Neural progenitor cell (in vitro differentiated cells): Measurements from ENCODE around the gene DDX31. TPM values are rescaled to one million over a fixed set of nuclear protein-coding genes. Genes with fewer than 3 reads are reported as not detected.

Experiments used
- DNase-seq: peaks from one replicate; pipeline ENCODE4 v3.0.0-alpha.2; 2016; ENCODE audit warnings: low spot score
- H2AFZ ChIP-seq: fragments of 200-600 bp; sonication (generic); replicated peaks from 2 replicates; pipeline ENCODE4 v1.6.1; 2016; ENCODE audit warnings: antibody characterized with exemption
- H3F3A ChIP-seq: fragments of 200-600 bp; sonication (generic); 2 replicates; pipeline ENCODE4 v1.6.1; 2016; ENCODE audit warnings: antibody characterized with exemption, low read depth
- H3K27ac ChIP-seq: fragments of 200-600 bp; sonication (generic); 2 replicates; pipeline ENCODE4 v1.5.1; 2016; ENCODE audit warnings: mild to moderate bottlenecking
- H3K27me3 ChIP-seq: fragments of 200-600 bp; sonication (generic); 2 replicates; pipeline ENCODE4 v1.6.1; 2016; ENCODE audit warnings: mild to moderate bottlenecking, moderate library complexity
- H3K36me3 ChIP-seq: fragments of 200-600 bp; sonication (generic); 2 replicates; pipeline ENCODE4 v1.5.1; 2016
- H3K4me1 ChIP-seq: fragments of 200-600 bp; sonication (generic); 2 replicates; pipeline ENCODE4 v1.6.1; 2016; ENCODE audit warnings: mixed run types
- H3K4me2 ChIP-seq: fragments of 200-600 bp; sonication (generic); 2 replicates; pipeline ENCODE4 v1.6.1; 2016
- H3K4me3 ChIP-seq: fragments of 200-600 bp; sonication (generic); 2 replicates; pipeline ENCODE4 v1.5.1; 2016
- H3K79me2 ChIP-seq: fragments of 200-600 bp; sonication (generic); 2 replicates; pipeline ENCODE4 v1.6.1; 2016; ENCODE audit warnings: low read depth
- H3K9ac ChIP-seq: fragments of 200-600 bp; sonication (generic); 2 replicates; pipeline ENCODE4 v1.6.1; 2016
- H3K9me3 ChIP-seq: fragments of 200-600 bp; sonication (generic); 2 replicates; pipeline ENCODE4 v1.5.1; 2016; ENCODE audit warnings: low read depth
- H4K20me1 ChIP-seq: fragments of 200-600 bp; sonication (generic); 2 replicates; pipeline ENCODE4 v1.6.1; 2016; ENCODE audit warnings: low read depth
- H3K27ac Mint-ChIP-seq: 3 replicates; pipeline ENCODE4 v1.8.0; 2021; ENCODE audit warnings: mixed read lengths
- H3K27me3 Mint-ChIP-seq: 2 replicates; pipeline ENCODE4 v1.8.0; 2022; ENCODE audit warnings: low read depth, mild to moderate bottlenecking, inconsistent platforms, moderate library complexity, mixed read lengths; ENCODE audit not compliant: insufficient read depth
- H3K36me3 Mint-ChIP-seq: 3 replicates; pipeline ENCODE4 v1.8.0; 2021; ENCODE audit warnings: mixed read lengths
- H3K4me1 Mint-ChIP-seq: 3 replicates; pipeline ENCODE4 v1.8.0; 2021; ENCODE audit warnings: mixed read lengths
- H3K4me3 Mint-ChIP-seq: 3 replicates; pipeline ENCODE4 v1.8.0; 2021; ENCODE audit warnings: mild to moderate bottlenecking, moderate library complexity, mixed read lengths
- H3K9me3 Mint-ChIP-seq: 3 replicates; pipeline ENCODE4 v1.8.0; 2020; ENCODE audit warnings: mixed read lengths
- CTCF ChIP-seq: fragments of 200-600 bp; sonication (generic); IDR thresholded peaks from 2 replicates; pipeline ENCODE4 v1.5.1; 2017; ENCODE audit warnings: antibody characterized with exemption, mild to moderate bottlenecking
- EZH2 ChIP-seq: fragments of 200-600 bp; sonication (generic); IDR thresholded peaks from 2 replicates; pipeline ENCODE4 v1.6.1; 2017; ENCODE audit warnings: antibody characterized with exemption, mild to moderate bottlenecking, moderate library complexity
- EZH2phosphoT487 ChIP-seq: fragments of 200-600 bp; sonication (generic); IDR thresholded peaks from 2 replicates; pipeline ENCODE4 v1.6.1; 2017; ENCODE audit warnings: antibody characterized with exemption
- total RNA-seq: library from RNA; depleted of rRNA; stranded (reverse); fragments of >200 nt; gene quantifications from 2 replicates; pipeline ENCODE4 v1.2.3, GENCODE V29; 2015; ENCODE audit warnings: low replicate concordance

Gene DDX31
- total RNA-seq, 1 donor from 2014 or later = 25.7 TPM

GRCh38 chr9:132609184-132609583 is 60.6 kb downstream of the DDX31 start:
- Histone ChIP-seq H3K9ac (no peak overlapping the region), H3K9me3 (no peaks in the 10 kb centered on the region), H3K36me3 (no peaks in the 10 kb centered on the region), H2AFZ (no peak overlapping the region), H3K27me3 (peaks cover 7% of the 10 kb centered on the region), H3K4me3 (no peak overlapping the region), H3F3A (peaks cover 46% of the 10 kb centered on the region), H3K27ac (no peak overlapping the region), H4K20me1 (peaks cover 65% of the 10 kb centered on the region), H3K79me2 (no peaks in the 10 kb centered on the region), H3K4me1 (peaks cover 33% of the 10 kb centered on the region), H3K4me2 (peak overlapping the region; percentile 38)
- Mint-ChIP-seq H3K36me3 (peaks cover 30% of the 10 kb centered on the region), H3K27ac (peak overlapping the region; percentile 83), H3K4me3 (no peak overlapping the region), H3K4me1 (peaks cover 60% of the 10 kb centered on the region), H3K9me3 (no peaks in the 10 kb centered on the region), H3K27me3 (peaks cover 6% of the 10 kb centered on the region)
- peak; percentile 88 for DNase-seq
- TF ChIP-seq CTCF (peak; percentile 54), EZH2 (no peak), EZH2phosphoT487 (peak; percentile 62)

DNA sequence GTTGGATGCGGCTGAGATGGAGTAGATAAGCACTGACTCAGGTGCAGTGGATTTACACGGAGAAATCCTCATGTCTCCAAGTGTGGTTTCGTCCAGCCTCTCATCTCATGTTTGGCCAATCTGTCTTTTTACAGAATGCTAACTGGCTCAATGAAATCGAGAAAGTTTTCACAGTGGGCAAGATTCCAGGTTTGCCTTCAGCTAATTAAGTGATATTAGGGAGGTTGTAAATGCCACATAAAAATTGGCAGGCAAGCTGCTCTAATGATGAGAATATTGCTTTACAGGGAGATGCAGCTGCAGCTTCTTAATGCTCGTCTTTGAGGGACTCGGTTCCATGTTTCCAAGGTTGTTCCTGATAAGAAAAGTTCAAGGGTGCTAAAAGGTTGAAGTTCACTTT is 63.7 kb downstream of the DDX31 start:
- Histone ChIP-seq H3K9me3 (no peaks in the 10 kb centered on the region), H3K4me1 (peaks cover 33% of the 10 kb centered on the region), H3F3A (peaks cover 46% of the 10 kb centered on the region), H3K27ac (no peak overlapping the region), H3K27me3 (peaks cover 7% of the 10 kb centered on the region), H3K36me3 (no peaks in the 10 kb centered on the region), H3K9ac (no peak overlapping the region), H3K4me3 (no peak overlapping the region), H2AFZ (no peak overlapping the region), H4K20me1 (peaks cover 61% of the 10 kb centered on the region), H3K79me2 (no peaks in the 10 kb centered on the region), H3K4me2 (peak overlapping the region; percentile 30)
- Mint-ChIP-seq H3K4me3 (no peak overlapping the region), H3K27me3 (peaks cover 10% of the 10 kb centered on the region), H3K4me1 (peaks cover 69% of the 10 kb centered on the region), H3K36me3 (peaks cover 30% of the 10 kb centered on the region), H3K27ac (peak overlapping the region; percentile 59), H3K9me3 (no peaks in the 10 kb centered on the region)
- DNase-seq = no peak
- no peak for TF ChIP-seq EZH2
- no peak for TF ChIP-seq CTCF
- no peak for TF ChIP-seq EZH2phosphoT487

GRCh38 chr9:132605387-132605786 is 64.4 kb downstream of the DDX31 start:
- Histone ChIP-seq H3K4me2 (peak overlapping the region; percentile 30), H4K20me1 (peaks cover 57% of the 10 kb centered on the region), H3K9ac (no peak overlapping the region), H2AFZ (no peak overlapping the region), H3K27me3 (peaks cover 7% of the 10 kb centered on the region), H3K36me3 (no peaks in the 10 kb centered on the region), H3F3A (peaks cover 45% of the 10 kb centered on the region), H3K4me1 (peaks cover 33% of the 10 kb centered on the region), H3K4me3 (no peak overlapping the region), H3K79me2 (no peaks in the 10 kb centered on the region), H3K9me3 (no peaks in the 10 kb centered on the region), H3K27ac (no peak overlapping the region)
- peak; percentile 15 for DNase-seq
- TF ChIP-seq CTCF = no peak
- TF ChIP-seq EZH2 = no peak
- no peak for TF ChIP-seq EZH2phosphoT487
- Mint-ChIP-seq H3K9me3 (no peaks in the 10 kb centered on the region), H3K27me3 (peaks cover 12% of the 10 kb centered on the region), H3K4me3 (peak overlapping the region; percentile 27), H3K27ac (peak overlapping the region; percentile 59), H3K36me3 (peaks cover 29% of the 10 kb centered on the region), H3K4me1 (peaks cover 62% of the 10 kb centered on the region)
